Measurements from ENCODE around the gene TRDN.

Gene TRDN

GRCh38 chr6:123636782-123637181 lies at the start of gene TRDN:
TRDN (minus strand) TSS chr6:123636950; CDS start chr6:123636775, 175 bp downstream.
- DNase-seq: no peak

GRCh38 chr6:123681957-123682462 lies 45.3 kb upstream of the TRDN start:
- no peak for DNase-seq

- no peak for DNase-seq
Observed at GRCh38 chr6:123677897-123678296, 41.1 kb upstream of the TRDN start.

GRCh38 chr6:123676793-123677192 lies 40.0 kb upstream of the TRDN start:
- DNase-seq: no peak

- DNase-seq: no peak
Observed at GRCh38 chr6:123668965-123669591, 32.3 kb upstream of the TRDN start.

GRCh38 chr6:123668063-123668462 lies 31.3 kb upstream of the TRDN start:
- no peak for DNase-seq

- DNase-seq: no peak
Observed at GRCh38 chr6:123663436-123663835, 26.7 kb upstream of the TRDN start.

- DNase-seq: no peak
Observed at GRCh38 chr6:123662757-123663156, 26.0 kb upstream of the TRDN start.

- no peak for DNase-seq
Observed at GRCh38 chr6:123661105-123661891, 24.5 kb upstream of the TRDN start.

- no peak for DNase-seq
Observed at GRCh38 chr6:123659960-123660748, 23.4 kb upstream of the TRDN start.

GRCh38 chr6:123658848-123659247 lies 22.1 kb upstream of the TRDN start:
- DNase-seq: no peak

- DNase-seq: no peak
Observed at GRCh38 chr6:123655521-123656306, 19.0 kb upstream of the TRDN start.

GRCh38 chr6:123648723-123649122 lies 12.0 kb upstream of the TRDN start:
- DNase-seq: no peak

GRCh38 chr6:123648020-123648580 lies 11.3 kb upstream of the TRDN start:
- no peak for DNase-seq

GRCh38 chr6:123641497-123641896 lies 4.7 kb upstream of the TRDN start:
- no peak for DNase-seq

GRCh38 chr6:123640567-123641187 lies 3.9 kb upstream of the TRDN start:
- no peak for DNase-seq

GRCh38 chr6:123638865-123639264 lies 2.1 kb upstream of the TRDN start:
- no peak for DNase-seq

- no peak for DNase-seq
Observed at GRCh38 chr6:123636282-123636681, 468 bp downstream of the TRDN start.

GRCh38 chr6:123635567-123635966 lies 1.2 kb downstream of the TRDN start:
- no peak for DNase-seq

- no peak for DNase-seq
Observed at GRCh38 chr6:123635144-123635543, 1.6 kb downstream of the TRDN start.
